Myocyte (in vitro differentiated cells): ENCODE measurements around the gene LAMTOR5. TPM values are rescaled to one million over a fixed set of nuclear protein-coding genes. Genes with fewer than 3 reads are reported as not detected.
A peak's percentile ranks its signal among the peaks of the same experiment; 100 is the strongest.
"Not testable (repeated sequence)": the region's sequence is repeated elsewhere in the genome, so short reads cannot be mapped to it uniquely, and the experiment has no call there.

Source experiments
- DNase-seq: peaks from one replicate; pipeline ENCODE4 v3.0.0-alpha.2; 2012; ENCODE audit warnings: low read depth
- total RNA-seq: library from RNA; depleted of rRNA; stranded (reverse); fragments of >200 nt; gene quantifications from 2 replicates; pipeline ENCODE4 v1.2.3, GENCODE V29; 2014

LAMTOR5 gene
- total RNA-seq, 1 donor from 2014 or later = 102 TPM

GRCh38 chr1:110428946-110429345 lies 21.5 kb upstream of the LAMTOR5 start:
- DNase-seq = no peak

GRCh38 chr1:110426854-110427253 lies 19.4 kb upstream of the LAMTOR5 start:
- DNase-seq = no peak

GRCh38 chr1:110425612-110426152 lies 18.2 kb upstream of the LAMTOR5 start:
- peak; percentile 15 for DNase-seq

GRCh38 chr1:110424699-110425611 lies 17.5 kb upstream of the LAMTOR5 start:
- peak; percentile 8 for DNase-seq

GRCh38 chr1:110420874-110421793 lies 13.6 kb upstream of the LAMTOR5 start:
- DNase-seq = peak; percentile 26

GRCh38 chr1:110420023-110420662 lies 12.6 kb upstream of the LAMTOR5 start:
- no peak for DNase-seq

GRCh38 chr1:110418729-110419128 lies 11.2 kb upstream of the LAMTOR5 start:
- no peak for DNase-seq

GRCh38 chr1:110413045-110413444 lies 5.6 kb upstream of the LAMTOR5 start:
- DNase-seq = not testable (repeated sequence)

- peak; percentile 78 for DNase-seq
Measured at GRCh38 chr1:110412576-110412975, 5.1 kb upstream of the LAMTOR5 start.

- DNase-seq = no peak
Measured at GRCh38 chr1:110411173-110411735, 3.8 kb upstream of the LAMTOR5 start.

- DNase-seq = no peak
Measured at GRCh38 chr1:110409316-110409715, 1.8 kb upstream of the LAMTOR5 start.

GRCh38 chr1:110408488-110408887 lies 994 bp upstream of the LAMTOR5 start:
- no peak for DNase-seq

- not testable (repeated sequence) for DNase-seq
Measured at GRCh38 chr1:110406407-110406806, 1.1 kb downstream of the LAMTOR5 start.

GRCh38 chr1:110404401-110404800 lies 3.1 kb downstream of the LAMTOR5 start:
- no peak for DNase-seq

GRCh38 chr1:110403805-110404204 lies 3.7 kb downstream of the LAMTOR5 start:
- no peak for DNase-seq

- not testable (repeated sequence) for DNase-seq
Measured at GRCh38 chr1:110396259-110396958, 11.1 kb downstream of the LAMTOR5 start.

GRCh38 chr1:110394493-110394820 lies 13.0 kb downstream of the LAMTOR5 start:
- DNase-seq = no peak

GRCh38 chr1:110393691-110394492 lies 13.6 kb downstream of the LAMTOR5 start:
- DNase-seq = no peak

- no peak for DNase-seq
Measured at GRCh38 chr1:110393286-110393685, 14.2 kb downstream of the LAMTOR5 start.
